Astrocyte (in vitro differentiated cells and primary cell): Measurements from ENCODE around the gene POGZ. TPM values are rescaled to one million over a fixed set of nuclear protein-coding genes. Genes with fewer than 3 reads are reported as not detected.

Experiments used
- DNase-seq: peaks from one replicate; pipeline ENCODE4 v3.0.0-alpha.2; 2010; ENCODE audit warnings: low read depth
- FAIRE-seq: peaks from 2 replicates; lab custom pipeline; 2011; peaks lifted over from hg19 to GRCh38; lab: Jason Lieb, UNC
- H2AFZ ChIP-seq: 2 replicates; pipeline ENCODE4 v1.6.0; 2012; ENCODE audit warnings: low read depth, low read length, inconsistent platforms
- H3K27ac ChIP-seq: 2 replicates; pipeline ENCODE4 v1.5.1; 2011; ENCODE audit warnings: low read depth, low read length, inconsistent platforms
- H3K27me3 ChIP-seq: 2 replicates; pipeline ENCODE4 v1.6.0; 2011; ENCODE audit warnings: low read length, inconsistent platforms; ENCODE audit not compliant: insufficient read depth
- H3K36me3 ChIP-seq: 2 replicates; pipeline ENCODE4 v1.5.1; 2011; ENCODE audit warnings: low read length, inconsistent platforms; ENCODE audit not compliant: insufficient read depth
- H3K4me1 ChIP-seq: 2 replicates; pipeline ENCODE4 v1.5.1; 2011; ENCODE audit warnings: low read length, inconsistent platforms; ENCODE audit not compliant: insufficient read depth
- H3K4me2 ChIP-seq: 2 replicates; pipeline ENCODE4 v1.6.0; 2012; ENCODE audit warnings: low read length, inconsistent platforms
- H3K4me3 ChIP-seq: 2 replicates; pipeline ENCODE4 v1.5.1; 2011; ENCODE audit warnings: low read depth, mild to moderate bottlenecking, low read length, inconsistent platforms; ENCODE audit not compliant: insufficient read depth
- H3K79me2 ChIP-seq: 2 replicates; pipeline ENCODE4 v1.6.0; 2012; ENCODE audit warnings: mild to moderate bottlenecking, low read length, inconsistent platforms; ENCODE audit not compliant: insufficient read depth
- H3K9ac ChIP-seq: 2 replicates; pipeline ENCODE4 v1.6.0; 2012; ENCODE audit warnings: mild to moderate bottlenecking, low read length, inconsistent platforms
- H3K9me3 ChIP-seq: 2 replicates; pipeline ENCODE4 v1.5.1; 2012; ENCODE audit warnings: low read depth, mild to moderate bottlenecking, low read length, inconsistent platforms; ENCODE audit not compliant: insufficient read depth
- H4K20me1 ChIP-seq: 2 replicates; pipeline ENCODE4 v1.6.0; 2012; ENCODE audit warnings: low read length, inconsistent platforms; ENCODE audit not compliant: insufficient read depth
- H3K27ac Mint-ChIP-seq: one replicate; pipeline ENCODE4 v1.8.0; 2021; ENCODE audit warnings: mild to moderate bottlenecking, mixed read lengths; ENCODE audit not compliant: unreplicated experiment
- H3K27me3 Mint-ChIP-seq: one replicate; pipeline ENCODE4 v1.8.0; 2021; ENCODE audit warnings: low read depth, mixed read lengths; ENCODE audit not compliant: unreplicated experiment
- H3K36me3 Mint-ChIP-seq: one replicate; pipeline ENCODE4 v1.8.0; 2021; ENCODE audit warnings: low read depth, mixed read lengths; ENCODE audit not compliant: unreplicated experiment
- H3K4me1 Mint-ChIP-seq: one replicate; pipeline ENCODE4 v1.8.0; 2021; ENCODE audit warnings: low read depth, mixed read lengths; ENCODE audit not compliant: unreplicated experiment
- H3K4me3 Mint-ChIP-seq: one replicate; pipeline ENCODE4 v1.8.0; 2021; ENCODE audit warnings: mild to moderate bottlenecking, moderate library complexity, mixed read lengths; ENCODE audit not compliant: unreplicated experiment
- H3K9me3 Mint-ChIP-seq: one replicate; pipeline ENCODE4 v1.8.0; 2021; ENCODE audit warnings: mild to moderate bottlenecking, mixed read lengths; ENCODE audit not compliant: unreplicated experiment
- CTCF ChIP-seq: IDR thresholded peaks from 2 replicates; pipeline ENCODE4 v1.5.1; 2011; ENCODE audit warnings: low read depth, mild to moderate bottlenecking, inconsistent platforms, low read length, moderate library complexity; ENCODE audit not compliant: insufficient read depth
- EZH2 ChIP-seq: IDR thresholded peaks from 2 replicates; pipeline ENCODE4 v1.6.1; 2012; ENCODE audit warnings: mild to moderate bottlenecking, low read length, inconsistent platforms; ENCODE audit not compliant: insufficient read depth
- total RNA-seq: library from RNA; stranded (reverse); gene quantifications from 2 replicates; pipeline ENCODE4 v1.2.1, GENCODE V29; 2021

Gene POGZ
- total RNA-seq, 1 donor from 2014 or later, result 63.9 TPM

GRCh38 chr1:151472856-151473731, 13.8 kb upstream of the POGZ start:
- Histone ChIP-seq H3K9ac (peak overlapping the region; percentile 62), H4K20me1 (no peaks in the 10 kb centered on the region), H3K79me2 (no peaks in the 10 kb centered on the region), H3K27me3 (no peaks in the 10 kb centered on the region), H2AFZ (peak overlapping the region; percentile 87), H3K4me3 (peak overlapping the region; percentile 50), H3K27ac (no peak overlapping the region), H3K36me3 (no peaks in the 10 kb centered on the region), H3K4me1 (peaks cover 4% of the 10 kb centered on the region), H3K4me2 (peak overlapping the region; percentile 83), H3K9me3 (no peaks in the 10 kb centered on the region)
- Mint-ChIP-seq H3K27me3 (no peaks in the 10 kb centered on the region), H3K27ac (no peak overlapping the region), H3K36me3 (no peaks in the 10 kb centered on the region), H3K4me3 (no peak overlapping the region), H3K4me1 (peaks cover 7% of the 10 kb centered on the region), H3K9me3 (no peaks in the 10 kb centered on the region)
- DNase-seq, result peak; percentile 54
- FAIRE-seq, result no peak
- TF ChIP-seq CTCF (no peak), EZH2 (no peak)

- H3K27ac ChIP-seq, result no peak overlapping the region
- H3K36me3 ChIP-seq, result no peaks in the 10 kb centered on the region
- no peak for TF ChIP-seq CTCF
- TF ChIP-seq EZH2, result no peak
- H3K79me2 ChIP-seq, result no peaks in the 10 kb centered on the region
- Mint-ChIP-seq H3K27me3 (peaks cover 10% of the 10 kb centered on the region), H3K9me3 (no peaks in the 10 kb centered on the region), H3K4me1 (peaks cover under 1% of the 10 kb centered on the region), H3K36me3 (no peaks in the 10 kb centered on the region), H3K4me3 (no peak overlapping the region), H3K27ac (no peak overlapping the region)
- H3K4me3 ChIP-seq, result no peak overlapping the region
- DNase-seq, result no peak
- no peaks in the 10 kb centered on the region for H3K4me1 ChIP-seq
- no peak for FAIRE-seq
- peaks cover 11% of the 10 kb centered on the region for H3K27me3 ChIP-seq
- H3K9me3 ChIP-seq, result no peaks in the 10 kb centered on the region
- H2AFZ ChIP-seq, result no peak overlapping the region
- no peak overlapping the region for H3K9ac ChIP-seq
- no peaks in the 10 kb centered on the region for H4K20me1 ChIP-seq
- H3K4me2 ChIP-seq, result no peak overlapping the region
Observed at GRCh38 chr1:151465026-151465425, 5.7 kb upstream of the POGZ start.

- Histone ChIP-seq H3K79me2 (peaks cover 19% of the 10 kb centered on the region), H3K36me3 (no peaks in the 10 kb centered on the region), H3K4me2 (no peak overlapping the region), H3K27me3 (peaks cover 11% of the 10 kb centered on the region), H3K4me1 (peaks cover 4% of the 10 kb centered on the region), H4K20me1 (peaks cover 5% of the 10 kb centered on the region), H3K9ac (no peak overlapping the region), H3K9me3 (no peaks in the 10 kb centered on the region), H3K27ac (no peak overlapping the region), H3K4me3 (no peak overlapping the region), H2AFZ (no peak overlapping the region)
- TF ChIP-seq EZH2 (no peak), CTCF (no peak)
- Mint-ChIP-seq H3K4me3 (no peak overlapping the region), H3K27me3 (peaks cover 10% of the 10 kb centered on the region), H3K27ac (peak overlapping the region; percentile 1), H3K36me3 (no peaks in the 10 kb centered on the region), H3K4me1 (peaks cover 12% of the 10 kb centered on the region), H3K9me3 (no peaks in the 10 kb centered on the region)
- DNase-seq (no peak), FAIRE-seq (no peak)
Observed at GRCh38 chr1:151461694-151462093, 2.4 kb upstream of the POGZ start.
